Upper lobe of left lung (tissue), 4 donors: ENCODE results near the gene OR1K1.

Experiments
- CTCF ChIP-seq, 6 experiments: fragments of 450-650 bp in 4 of 6; fragments of 200-600 bp in 2 of 6; sonication (generic) in 2 of 6; IDR thresholded peaks; one replicate each; pipeline ENCODE4 v1.5.1; 2016 to 2019; ENCODE audit warnings: antibody characterized with exemption in 6 of 6
- EP300 ChIP-seq, 4 donors: sonication (generic); formaldehyde crosslinking; IDR thresholded peaks; one replicate each; pipeline ENCODE4 v1.5.1; 2017; ENCODE audit warnings: antibody characterized with exemption in 4 of 4, control low read depth in 2 of 4
- POLR2AphosphoS5 ChIP-seq, 2 donors: sonication (generic); formaldehyde crosslinking; IDR thresholded peaks; one replicate each; pipeline ENCODE4 v1.5.1; 2017; ENCODE audit warnings: antibody characterized with exemption in 2 of 2

- peak in 1 of 6 experiments; percentile 8 for TF ChIP-seq CTCF (IDR thresholded peaks at IDR 0.05)
- TF ChIP-seq POLR2AphosphoS5 (IDR thresholded peaks at IDR 0.05): no peak
- TF ChIP-seq EP300 (IDR thresholded peaks at IDR 0.05): no peak
Observed at GRCh38 chr9:122827761-122828093, 27.8 kb downstream of the OR1K1 start.
